ENCODE results near the gene SLC16A7. TPM values are rescaled to one million over a fixed set of nuclear protein-coding genes. Genes with fewer than 3 reads are reported as not detected.
A peak's percentile ranks its signal among the peaks of the same experiment; 100 is the strongest.
"Not testable (repeated sequence)": the region's sequence is repeated elsewhere in the genome, so short reads cannot be mapped to it uniquely, and the experiment has no call there.

Gene SLC16A7
- total RNA-seq, 2 experiments from 2014 or later, result 20.4 to 22.0 TPM

GRCh38 chr12:59595565-59595882 lies 305 bp upstream of the SLC16A7 start:
- ChIA-PET POLR2A (interaction anchor here (0.6 to 2.4 kb wide), 4 partner anchors 12 to 153 kb away, joined by 3 to 23 read pairs (median 3); no protein-coding TSS in a partner anchor), CTCF (no interaction called here)
- H3K27ac Mint-ChIP-seq, result peak overlapping the region; percentile 91
- H3K4me3 Mint-ChIP-seq, result peak overlapping the region; percentile 77
- H3K36me3 Mint-ChIP-seq (ENCODE audit: low read depth), result peaks cover 9% of the 10 kb centered on the region
- peaks cover 35% of the 10 kb centered on the region for H3K4me1 Mint-ChIP-seq
- no peak for DNase-seq
- no peaks in the 10 kb centered on the region for H3K9me3 Mint-ChIP-seq
- H3K27me3 Mint-ChIP-seq, result no peaks in the 10 kb centered on the region

- peak; percentile 75 for DNase-seq
- peak overlapping the region; percentile 77 for H3K4me3 Mint-ChIP-seq
- H3K27ac Mint-ChIP-seq, result peak overlapping the region; percentile 91
- CTCF ChIA-PET, result no interaction called here
- peaks cover 35% of the 10 kb centered on the region for H3K4me1 Mint-ChIP-seq
- H3K9me3 Mint-ChIP-seq, result no peaks in the 10 kb centered on the region
- POLR2A ChIA-PET, result interaction anchor here (1.1 kb wide), 1 partner anchor 13 kb away, joined by 5 read pairs; no protein-coding TSS in a partner anchor
- no peaks in the 10 kb centered on the region for H3K27me3 Mint-ChIP-seq
- H3K36me3 Mint-ChIP-seq (ENCODE audit: low read depth), result peaks cover 13% of the 10 kb centered on the region
Measured at GRCh38 chr12:59597385-59597781, 1.6 kb downstream of the SLC16A7 start.

- H3K4me1 Mint-ChIP-seq, result peaks cover 25% of the 10 kb centered on the region
- no peak overlapping the region for H3K4me3 Mint-ChIP-seq
- ChIA-PET CTCF (no interaction called here), POLR2A (interaction anchor here (1.6 kb wide), 1 partner anchor 10 kb away, joined by 4 read pairs; no protein-coding TSS in a partner anchor)
- H3K9me3 Mint-ChIP-seq, result no peaks in the 10 kb centered on the region
- no peak for DNase-seq
- no peaks in the 10 kb centered on the region for H3K27me3 Mint-ChIP-seq
- H3K27ac Mint-ChIP-seq, result no peak overlapping the region
- H3K36me3 Mint-ChIP-seq (ENCODE audit: low read depth), result peaks cover 22% of the 10 kb centered on the region
Measured at GRCh38 chr12:59600171-59600570, 4.3 kb downstream of the SLC16A7 start.

GRCh38 chr12:59603754-59604153 lies 7.9 kb downstream of the SLC16A7 start:
- DNase-seq, result no peak
- H3K27me3 Mint-ChIP-seq, result no peaks in the 10 kb centered on the region
- H3K36me3 Mint-ChIP-seq (ENCODE audit: low read depth), result peaks cover 36% of the 10 kb centered on the region
- no peak overlapping the region for H3K4me3 Mint-ChIP-seq
- H3K27ac Mint-ChIP-seq, result no peak overlapping the region
- no peaks in the 10 kb centered on the region for H3K9me3 Mint-ChIP-seq
- ChIA-PET POLR2A (no interaction called here), CTCF (no interaction called here)
- H3K4me1 Mint-ChIP-seq, result peaks cover 3% of the 10 kb centered on the region

- POLR2A ChIA-PET, DNase-seq, H3K27me3 Mint-ChIP-seq, CTCF ChIA-PET, H3K27ac Mint-ChIP-seq, H3K4me1 Mint-ChIP-seq, H3K4me3 Mint-ChIP-seq: not testable (repeated sequence)
- peaks cover 30% of the 10 kb centered on the region for H3K9me3 Mint-ChIP-seq
- H3K36me3 Mint-ChIP-seq (ENCODE audit: low read depth), result peaks cover 48% of the 10 kb centered on the region
Measured at GRCh38 chr12:59612823-59613434, 17.1 kb downstream of the SLC16A7 start.

- H3K36me3 Mint-ChIP-seq (ENCODE audit: low read depth), result peaks cover 32% of the 10 kb centered on the region
- H3K27me3 Mint-ChIP-seq, result no peaks in the 10 kb centered on the region
- no peak overlapping the region for H3K27ac Mint-ChIP-seq
- peaks cover 3% of the 10 kb centered on the region for H3K4me1 Mint-ChIP-seq
- DNase-seq, result no peak
- CTCF ChIA-PET, result no interaction called here
- H3K4me3 Mint-ChIP-seq, result no peak overlapping the region
- H3K9me3 Mint-ChIP-seq, result peaks cover 25% of the 10 kb centered on the region
- POLR2A ChIA-PET, result no interaction called here
Measured at GRCh38 chr12:59615392-59616165, 19.8 kb downstream of the SLC16A7 start.

GRCh38 chr12:59619461-59620240 lies 23.8 kb downstream of the SLC16A7 start:
- Mint-ChIP-seq H3K36me3 (ENCODE audit: low read depth) (no peaks in the 10 kb centered on the region), H3K9me3 (no peaks in the 10 kb centered on the region), H3K27ac (no peak overlapping the region), H3K4me1 (peaks cover 3% of the 10 kb centered on the region), H3K27me3 (no peaks in the 10 kb centered on the region), H3K4me3 (no peak overlapping the region)
- DNase-seq, result no peak
- CTCF ChIA-PET, result no interaction called here
- POLR2A ChIA-PET, result no interaction called here

GRCh38 chr12:59620326-59620725 lies 24.5 kb downstream of the SLC16A7 start:
- Mint-ChIP-seq H3K27me3 (no peaks in the 10 kb centered on the region), H3K4me1 (peaks cover 2% of the 10 kb centered on the region), H3K27ac (no peak overlapping the region), H3K9me3 (no peaks in the 10 kb centered on the region), H3K36me3 (ENCODE audit: low read depth) (no peaks in the 10 kb centered on the region), H3K4me3 (no peak overlapping the region)
- ChIA-PET CTCF (no interaction called here), POLR2A (no interaction called here)
- no peak for DNase-seq

- POLR2A ChIA-PET, result no interaction called here
- DNase-seq, result no peak
- Mint-ChIP-seq H3K4me3 (no peak overlapping the region), H3K27me3 (no peaks in the 10 kb centered on the region), H3K9me3 (no peaks in the 10 kb centered on the region), H3K36me3 (ENCODE audit: low read depth) (peaks cover 8% of the 10 kb centered on the region), H3K27ac (no peak overlapping the region), H3K4me1 (peaks cover 5% of the 10 kb centered on the region)
- CTCF ChIA-PET, result no interaction called here
Measured at GRCh38 chr12:59624732-59625460, 29.1 kb downstream of the SLC16A7 start.

- Mint-ChIP-seq H3K27me3 (no peaks in the 10 kb centered on the region), H3K27ac (no peak overlapping the region), H3K9me3 (no peaks in the 10 kb centered on the region), H3K36me3 (ENCODE audit: low read depth) (peaks cover 11% of the 10 kb centered on the region), H3K4me3 (no peak overlapping the region), H3K4me1 (peaks cover 5% of the 10 kb centered on the region)
- ChIA-PET CTCF (no interaction called here), POLR2A (no interaction called here)
- DNase-seq, result no peak
Measured at GRCh38 chr12:59626382-59626781, 30.6 kb downstream of the SLC16A7 start.

GRCh38 chr12:59627582-59627981 lies 31.8 kb downstream of the SLC16A7 start:
- CTCF ChIA-PET, result no interaction called here
- Mint-ChIP-seq H3K4me3 (no peak overlapping the region), H3K4me1 (peaks cover 5% of the 10 kb centered on the region), H3K27ac (no peak overlapping the region), H3K9me3 (no peaks in the 10 kb centered on the region), H3K27me3 (no peaks in the 10 kb centered on the region), H3K36me3 (ENCODE audit: low read depth) (peaks cover 11% of the 10 kb centered on the region)
- POLR2A ChIA-PET, result no interaction called here
- no peak for DNase-seq

GRCh38 chr12:59629890-59630289 lies 34.1 kb downstream of the SLC16A7 start:
- Mint-ChIP-seq H3K36me3 (ENCODE audit: low read depth) (peaks cover 14% of the 10 kb centered on the region), H3K27ac (no peak overlapping the region), H3K4me1 (peaks cover 5% of the 10 kb centered on the region), H3K27me3 (no peaks in the 10 kb centered on the region), H3K4me3 (no peak overlapping the region), H3K9me3 (peaks cover 1% of the 10 kb centered on the region)
- ChIA-PET CTCF (no interaction called here), POLR2A (no interaction called here)
- DNase-seq, result no peak

GRCh38 chr12:59632408-59632807 lies 36.6 kb downstream of the SLC16A7 start:
- peaks cover 14% of the 10 kb centered on the region for H3K36me3 Mint-ChIP-seq (ENCODE audit: low read depth)
- no peak for DNase-seq
- no peaks in the 10 kb centered on the region for H3K27me3 Mint-ChIP-seq
- no peak overlapping the region for H3K4me3 Mint-ChIP-seq
- POLR2A ChIA-PET, result no interaction called here
- H3K4me1 Mint-ChIP-seq, result peaks cover 4% of the 10 kb centered on the region
- CTCF ChIA-PET, result no interaction called here
- H3K9me3 Mint-ChIP-seq, result peaks cover 1% of the 10 kb centered on the region
- H3K27ac Mint-ChIP-seq, result no peak overlapping the region

Data from activated CD4-positive, alpha-beta memory T cell treated with anti-CD3 and anti-CD28 coated beads, Interleukin-2, amount 10 ng/mL, durations not matched to agents 7 days and 5 days (primary cell).